H9 (cell line): ENCODE measurements around the gene TOP1. TPM values are rescaled to one million over a fixed set of nuclear protein-coding genes. Genes with fewer than 3 reads are reported as not detected.

Experiments
- DNase-seq: peaks from one replicate; pipeline ENCODE4 v3.0.0-alpha.2; 2017
- H2AFZ ChIP-seq: one replicate; pipeline ENCODE4 v1.6.1; 2013; ENCODE audit warnings: mild to moderate bottlenecking, low read length, control low read depth, moderate library complexity
- H2AK5ac ChIP-seq: 2 replicates; pipeline ENCODE4 v1.6.1; 2013; ENCODE audit warnings: low read length, control low read depth, mixed read lengths; ENCODE audit not compliant: insufficient read length
- H2BK120ac ChIP-seq: one replicate; pipeline ENCODE4 v1.6.1; 2013; ENCODE audit warnings: low read depth, mild to moderate bottlenecking, low read length, control low read depth, inconsistent platforms; ENCODE audit not compliant: poor library complexity, severe bottlenecking
- H2BK12ac ChIP-seq: 2 replicates; pipeline ENCODE4 v1.6.1; 2013; ENCODE audit warnings: low read length, control low read depth, mixed read lengths, low read depth; ENCODE audit not compliant: insufficient read length
- H2BK15ac ChIP-seq: 2 replicates; pipeline ENCODE4 v1.6.1; 2013; ENCODE audit warnings: low read depth, low read length, control low read depth
- H2BK20ac ChIP-seq: one replicate; pipeline ENCODE4 v1.6.1; 2013; ENCODE audit warnings: low read depth, mild to moderate bottlenecking, low read length, control low read depth, inconsistent platforms; ENCODE audit not compliant: poor library complexity, severe bottlenecking
- H2BK5ac ChIP-seq: 2 replicates; pipeline ENCODE4 v1.6.1; 2013; ENCODE audit warnings: low read length, control low read depth, mixed read lengths; ENCODE audit not compliant: insufficient read length
- H3K14ac ChIP-seq: 2 replicates; pipeline ENCODE4 v1.6.1; 2013; ENCODE audit warnings: low read length, control low read depth; ENCODE audit not compliant: insufficient read depth
- H3K18ac ChIP-seq: 2 replicates; pipeline ENCODE4 v1.6.1; 2013; ENCODE audit warnings: low read depth, mild to moderate bottlenecking, mixed read lengths, low read length, control low read depth; ENCODE audit not compliant: insufficient read length
- H3K23ac ChIP-seq: 2 replicates; pipeline ENCODE4 v1.6.1; 2013; ENCODE audit warnings: low read length, control low read depth, mixed read lengths, low read depth; ENCODE audit not compliant: insufficient read length
- H3K23me2 ChIP-seq: 2 replicates; pipeline ENCODE4 v1.6.1; 2013; ENCODE audit warnings: low read depth, mild to moderate bottlenecking, mixed read lengths, low read length, control low read depth; ENCODE audit not compliant: insufficient read length, poor library complexity, severe bottlenecking
- H3K27ac ChIP-seq: 2 replicates; pipeline ENCODE4 v1.5.1; 2013; ENCODE audit warnings: low read length, control low read depth, mixed read lengths, low read depth; ENCODE audit not compliant: insufficient read length
- H3K27me3 ChIP-seq: 2 replicates; pipeline ENCODE4 v1.6.1; 2013; ENCODE audit warnings: low read length, control low read depth, inconsistent platforms; ENCODE audit not compliant: insufficient read depth
- H3K4ac ChIP-seq: 2 replicates; pipeline ENCODE4 v1.6.1; 2013; ENCODE audit warnings: low read depth, mild to moderate bottlenecking, control low read depth, inconsistent platforms, low read length, moderate library complexity
- H3K4me1 ChIP-seq: 2 replicates; pipeline ENCODE4 v1.6.1; 2013; ENCODE audit warnings: low read length, control low read depth, inconsistent platforms; ENCODE audit not compliant: insufficient read depth
- H3K4me2 ChIP-seq: 2 replicates; pipeline ENCODE4 v1.6.1; 2013; ENCODE audit warnings: low read length, control low read depth, mixed read lengths; ENCODE audit not compliant: insufficient read length, insufficient read depth
- H3K56ac ChIP-seq: 2 replicates; pipeline ENCODE4 v1.6.1; 2013; ENCODE audit warnings: low read depth, mild to moderate bottlenecking, mixed read lengths, low read length, control low read depth; ENCODE audit not compliant: insufficient read length
- H3K79me1 ChIP-seq: 2 replicates; pipeline ENCODE4 v1.6.1; 2013; ENCODE audit warnings: low read depth, mild to moderate bottlenecking, moderate library complexity, low read length, control low read depth, inconsistent platforms; ENCODE audit not compliant: insufficient read depth, poor library complexity, severe bottlenecking
- H3K79me2 ChIP-seq: 2 replicates; pipeline ENCODE4 v1.6.1; 2013; ENCODE audit warnings: low read length, control low read depth, inconsistent platforms; ENCODE audit not compliant: insufficient read depth
- H3K9ac ChIP-seq: 2 replicates; pipeline ENCODE4 v1.6.1; 2013; ENCODE audit warnings: low read length, control low read depth, mixed read lengths; ENCODE audit not compliant: insufficient read length; ENCODE audit errors: extremely low read depth
- H3K9me3 ChIP-seq: one replicate; pipeline ENCODE4 v1.6.1; 2013; ENCODE audit warnings: low read depth, low read length, inconsistent platforms; ENCODE audit not compliant: control insufficient read depth
- H3T11ph ChIP-seq: one replicate; pipeline ENCODE4 v1.6.1; 2013; ENCODE audit warnings: mild to moderate bottlenecking, low read length, control low read depth, inconsistent platforms
- H4K20me1 ChIP-seq: one replicate; pipeline ENCODE4 v1.6.1; 2013; ENCODE audit not compliant: control insufficient read depth, insufficient read length, insufficient read depth
- H4K5ac ChIP-seq: 2 replicates; pipeline ENCODE4 v1.6.1; 2013; ENCODE audit warnings: low read depth, mild to moderate bottlenecking, mixed read lengths, low read length, control low read depth; ENCODE audit not compliant: insufficient read length
- H4K8ac ChIP-seq: replicated peaks from 2 replicates; pipeline ENCODE4 v1.6.1; 2013; ENCODE audit warnings: low read length, control low read depth, mixed read lengths, low read depth; ENCODE audit not compliant: insufficient read length
- H4K91ac ChIP-seq: 2 replicates; pipeline ENCODE4 v1.6.1; 2013; ENCODE audit warnings: low read depth, mild to moderate bottlenecking, moderate library complexity, mixed read lengths, low read length, control low read depth; ENCODE audit not compliant: insufficient read length
- H3K27ac Mint-ChIP-seq, 3 experiments: 2 replicates in 2 of 3; 3 replicates in 1 of 3; pipeline ENCODE4 v1.8.0; 2020 to 2021; ENCODE audit warnings: mixed read lengths in 3 of 3, mild to moderate bottlenecking in 1 of 3, moderate library complexity in 1 of 3
- H3K27me3 Mint-ChIP-seq: 2 replicates; pipeline ENCODE4 v1.8.0; 2021; ENCODE audit warnings: low read depth, mild to moderate bottlenecking, moderate library complexity, mixed read lengths
- H3K36me3 Mint-ChIP-seq, 3 experiments: 2 replicates in 2 of 3; 3 replicates in 1 of 3; pipeline ENCODE4 v1.8.0; 2020 to 2021; ENCODE audit warnings: low read depth in 3 of 3, mixed read lengths in 3 of 3; ENCODE audit not compliant: insufficient read depth in 1 of 3
- H3K4me1 Mint-ChIP-seq, 2 experiments: 2 replicates each; pipeline ENCODE4 v1.8.0; 2020; ENCODE audit warnings: mixed read lengths in 2 of 2
- H3K4me3 Mint-ChIP-seq, 2 experiments: 2 replicates in 1 of 2; 3 replicates in 1 of 2; pipeline ENCODE4 v1.8.0; 2020 to 2021; ENCODE audit warnings: mild to moderate bottlenecking in 2 of 2, mixed read lengths in 2 of 2, moderate library complexity in 1 of 2
- H3K9me3 Mint-ChIP-seq, 2 experiments: 2 replicates in 1 of 2; 3 replicates in 1 of 2; pipeline ENCODE4 v1.8.0; 2020; ENCODE audit warnings: mild to moderate bottlenecking in 2 of 2, mixed read lengths in 2 of 2, moderate library complexity in 1 of 2
- CTCF ChIP-seq: fragments of 200-600 bp; sonication (generic); conservative IDR thresholded peaks from 3 replicates; pipeline ENCODE4 v1.8.0; 2021; ENCODE audit warnings: antibody characterized with exemption, mild to moderate bottlenecking
- WGBS: extraction: QIAGEN DNeasy Blood & Tissue Kit; methylation state at CpG from one replicate; pipeline ENCODE4 v1.1.7; 2013; ENCODE audit warnings: missing lambda C conversion rate, low lambda C conversion rate, mixed read lengths; ENCODE audit not compliant: insufficient read length; ENCODE audit errors: extremely low coverage; 5-methylcytosine and 5-hydroxymethylcytosine counted together
- total RNA-seq: library from RNA; stranded (reverse); gene quantifications from 2 replicates; pipeline ENCODE4 v1.2.1, GENCODE V29; 2021

The TOP1 gene
- total RNA-seq, 1 experiment from 2014 or later: 96.4 TPM

DNA sequence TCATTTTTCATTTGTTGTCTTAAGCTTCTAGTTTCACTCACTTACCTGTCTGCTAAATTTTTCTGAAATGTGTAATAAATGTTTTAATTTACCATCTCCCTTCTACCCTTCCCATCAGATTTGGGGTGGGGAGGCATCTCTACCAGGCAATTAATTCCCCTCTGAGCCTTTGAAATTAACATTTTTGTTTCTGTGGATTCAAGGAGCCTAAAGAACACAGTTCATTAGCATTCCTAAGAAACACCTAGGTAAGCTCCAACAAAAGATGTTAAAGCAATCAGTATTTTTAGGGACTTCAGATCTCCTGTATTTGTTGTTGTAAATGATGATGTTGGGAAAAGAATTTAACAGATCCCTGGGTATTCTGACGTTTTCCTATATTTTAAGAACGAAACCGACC, 6.6 kb downstream of the TOP1 start:
- Histone ChIP-seq H3K18ac (no peak overlapping the region), H2BK5ac (no peak overlapping the region), H3K79me2 (peaks cover 31% of the 10 kb centered on the region; the same call in 1 of the 2 replicates), H3K23ac (no peak overlapping the region), H3K79me1 (peaks cover 8% of the 10 kb centered on the region), H4K5ac (no peak overlapping the region), H3K9me3 (no peaks in the 10 kb centered on the region), H3K4ac (no peak overlapping the region), H4K8ac (no peak overlapping the region), H2AK5ac (no peak overlapping the region), H2BK20ac (no peak overlapping the region), H3K14ac (no peak overlapping the region), H3K27me3 (peaks cover 9% of the 10 kb centered on the region; the same call in 1 of the 2 replicates), H3K56ac (no peak overlapping the region), H4K20me1 (no peaks in the 10 kb centered on the region), H2BK15ac (no peak overlapping the region), H3K23me2 (peaks cover 3% of the 10 kb centered on the region), H3K4me1 (peaks cover 7% of the 10 kb centered on the region), H4K91ac (no peak overlapping the region), H3K4me2 (no peak overlapping the region), H3K9ac (no peak overlapping the region), H2AFZ (no peak overlapping the region), H2BK12ac (no peak overlapping the region), H2BK120ac (no peak overlapping the region), H3T11ph (no peak overlapping the region), H3K27ac (no peak overlapping the region)
- no peak for TF ChIP-seq CTCF
- no peak overlapping the region for H3K27ac Mint-ChIP-seq
- peaks cover 74 to 79% of the 10 kb centered on the region in 2 experiments for H3K4me1 Mint-ChIP-seq
- peaks cover 27 to 54% (median 44%) of the 10 kb centered on the region in 3 experiments for H3K36me3 Mint-ChIP-seq
- peaks cover 52% of the 10 kb centered on the region for H3K27me3 Mint-ChIP-seq
- WGBS: no CpG with 5 or more reads among the region's 3 CpGs
- no peak overlapping the region for H3K4me3 Mint-ChIP-seq
- DNase-seq: no peak
- no peaks in the 10 kb centered on the region for H3K9me3 Mint-ChIP-seq
